Transverse colon (tissue), 3 donors: ENCODE results near the gene KRT8.

ENCODE experiments used
- EP300 ChIP-seq: sonication (generic); formaldehyde crosslinking; IDR thresholded peaks from one replicate; pipeline ENCODE4 v1.6.1; 2017; ENCODE audit warnings: antibody characterized with exemption, low read depth
- TF ChIP-seq, protein P1 (sequence below), 5 experiments: fragments of 200-600 bp in 3 of 5; fragments of 450-650 bp in 2 of 5; sonication (generic) in 3 of 5; IDR thresholded peaks; 1 replicate in 2 of 5; 2 replicates in 3 of 5; pipeline ENCODE4 v1.5.1; 2016 to 2017; ENCODE audit warnings: antibody characterized with exemption in 5 of 5, inconsistent platforms in 3 of 5, mild to moderate bottlenecking in 2 of 5, moderate library complexity in 1 of 5

DNA sequence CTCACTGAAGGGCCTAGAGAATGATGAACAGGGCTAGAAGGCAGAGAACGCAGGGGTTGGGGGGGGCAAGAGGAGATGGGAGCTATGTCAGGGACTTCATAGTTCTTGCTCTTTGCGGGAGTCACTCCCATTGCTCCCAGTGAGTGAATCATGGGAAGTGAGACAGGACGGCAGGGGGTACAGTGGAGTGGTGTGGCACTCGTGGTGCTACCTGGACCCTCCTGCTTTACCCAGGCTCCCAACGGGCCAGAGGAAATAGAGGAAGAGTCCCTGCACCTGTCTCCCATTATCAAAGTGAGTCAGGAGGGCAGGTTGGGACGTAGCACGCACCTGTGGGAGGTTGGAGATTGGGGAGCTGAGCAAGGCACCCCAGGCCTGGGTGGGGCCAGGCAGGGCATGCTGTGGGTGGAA is 1.3 kb upstream of the KRT8 start:
- TF ChIP-seq, protein P1, sequence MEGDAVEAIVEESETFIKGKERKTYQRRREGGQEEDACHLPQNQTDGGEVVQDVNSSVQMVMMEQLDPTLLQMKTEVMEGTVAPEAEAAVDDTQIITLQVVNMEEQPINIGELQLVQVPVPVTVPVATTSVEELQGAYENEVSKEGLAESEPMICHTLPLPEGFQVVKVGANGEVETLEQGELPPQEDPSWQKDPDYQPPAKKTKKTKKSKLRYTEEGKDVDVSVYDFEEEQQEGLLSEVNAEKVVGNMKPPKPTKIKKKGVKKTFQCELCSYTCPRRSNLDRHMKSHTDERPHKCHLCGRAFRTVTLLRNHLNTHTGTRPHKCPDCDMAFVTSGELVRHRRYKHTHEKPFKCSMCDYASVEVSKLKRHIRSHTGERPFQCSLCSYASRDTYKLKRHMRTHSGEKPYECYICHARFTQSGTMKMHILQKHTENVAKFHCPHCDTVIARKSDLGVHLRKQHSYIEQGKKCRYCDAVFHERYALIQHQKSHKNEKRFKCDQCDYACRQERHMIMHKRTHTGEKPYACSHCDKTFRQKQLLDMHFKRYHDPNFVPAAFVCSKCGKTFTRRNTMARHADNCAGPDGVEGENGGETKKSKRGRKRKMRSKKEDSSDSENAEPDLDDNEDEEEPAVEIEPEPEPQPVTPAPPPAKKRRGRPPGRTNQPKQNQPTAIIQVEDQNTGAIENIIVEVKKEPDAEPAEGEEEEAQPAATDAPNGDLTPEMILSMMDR (IDR thresholded peaks at IDR 0.05), result no peak
- no peak for TF ChIP-seq EP300
